K562 (cell line): Measurements from ENCODE around the gene MICAL2. TPM values are rescaled to one million over a fixed set of nuclear protein-coding genes. Genes with fewer than 3 reads are reported as not detected.
A peak's percentile ranks its signal among the peaks of the same experiment; 100 is the strongest.

Experiments used
- BRD4 ChIP-seq: fragments of 200-600 bp; sonication (generic); IDR thresholded peaks from 2 replicates; pipeline ENCODE4 v1.6.1; 2017; ENCODE audit warnings: inconsistent platforms
- CBFA2T3 ChIP-seq: fragments of 450-650 bp; IDR thresholded peaks from 2 replicates; pipeline ENCODE4 v1.6.1; 2017
- CBFB ChIP-seq: sonication (generic); formaldehyde crosslinking; IDR thresholded peaks from 2 replicates; pipeline ENCODE4 v1.4.0; 2020; ENCODE audit warnings: mild to moderate bottlenecking, missing genetic modification reagents
- EP400 ChIP-seq: fragments of 450-650 bp; IDR thresholded peaks from 2 replicates; pipeline ENCODE4 v1.6.1; 2017; ENCODE audit warnings: antibody characterized with exemption, mild to moderate bottlenecking, moderate library complexity
- FOXM1 ChIP-seq, 2 experiments: fragments of 450-650 bp in 1 of 2; sonication (generic) in 1 of 2; formaldehyde crosslinking in 1 of 2; IDR thresholded peaks; 2 replicates each; pipeline versions ENCODE4 v1.6.1 to v1.9.0; 2017 to 2022; ENCODE audit warnings: low read depth in 2 of 2, mild to moderate bottlenecking in 2 of 2, missing genetic modification reagents in 1 of 2, moderate library complexity in 1 of 2
- GATA2 ChIP-seq: sonication (generic); formaldehyde crosslinking; IDR thresholded peaks from 2 replicates; pipeline ENCODE4 v1.4.0; 2020; ENCODE audit warnings: mild to moderate bottlenecking, missing genetic modification reagents
- HEY1 ChIP-seq: fragments of 250-450 bp; sonication (Bioruptor Pico); IDR thresholded peaks from 2 replicates; pipeline ENCODE4 v1.5.0; 2020; ENCODE audit warnings: mild to moderate bottlenecking, moderate library complexity, borderline replicate concordance
- HOXB6 ChIP-seq: fragments of 250-450 bp; sonication (Bioruptor Pico); IDR thresholded peaks from 2 replicates; pipeline ENCODE4 v1.5.1; 2022; ENCODE audit warnings: mild to moderate bottlenecking, borderline replicate concordance
- ID3 ChIP-seq, 2 experiments: fragments of 250-450 bp in 1 of 2; fragments of 450-650 bp in 1 of 2; sonication (Bioruptor Pico) in 1 of 2; IDR thresholded peaks; 2 replicates each; pipeline versions ENCODE4 v1.6.1 to v1.8.0; 2016 to 2021; ENCODE audit warnings: mild to moderate bottlenecking in 2 of 2, moderate library complexity in 2 of 2, missing compliant biosample characterization in 1 of 2, missing genetic modification characterization in 1 of 2
- KAT7 ChIP-seq: sonication (generic); formaldehyde crosslinking; IDR thresholded peaks from 2 replicates; pipeline ENCODE4 v1.8.0; 2022; ENCODE audit warnings: missing genetic modification reagents, mild to moderate bottlenecking, borderline replicate concordance
- MAFG ChIP-seq: fragments of 450-650 bp; conservative IDR thresholded peaks from 2 replicates; pipeline ENCODE4 v1.6.1; 2016; ENCODE audit warnings: missing genetic modification characterization, missing compliant biosample characterization
- POLR2H ChIP-seq: IDR thresholded peaks from 2 replicates; pipeline ENCODE4 v1.6.1; 2016; ENCODE audit warnings: missing genetic modification characterization, low read depth, mild to moderate bottlenecking, control low read depth, missing compliant biosample characterization, moderate library complexity
- STAT6 ChIP-seq: sonication (generic); formaldehyde crosslinking; IDR thresholded peaks from 2 replicates; pipeline ENCODE4 v1.8.1; 2023; ENCODE audit warnings: mild to moderate bottlenecking, missing genetic modification reagents
- TBP ChIP-seq: optimal IDR thresholded peaks from 2 replicates; pipeline ENCODE3; 2011; ENCODE audit warnings: low read depth, low read length, improper control_type of control experiment
- THAP12 ChIP-seq: fragments of 250-450 bp; sonication (Bioruptor Pico); IDR thresholded peaks from 2 replicates; pipeline ENCODE4 v1.9.0; 2021; ENCODE audit warnings: mild to moderate bottlenecking, inconsistent platforms
- ZFP36 ChIP-seq: fragments of 150-350 bp; IDR thresholded peaks from 2 replicates; pipeline ENCODE4 v1.6.1; 2018; ENCODE audit warnings: low read length, low read depth; ENCODE audit not compliant: partially characterized antibody
- ZNF316 ChIP-seq: fragments of 450-650 bp; IDR thresholded peaks from 2 replicates; pipeline ENCODE4 v1.6.1; 2016
- ZNF592 ChIP-seq: fragments of 450-650 bp; IDR thresholded peaks from 2 replicates; pipeline ENCODE4 v1.6.1; 2017; ENCODE audit warnings: antibody characterized with exemption, mild to moderate bottlenecking
- polyA plus RNA-seq, 8 experiments: library from polyadenylated mRNA; depleted of rRNA in 4 of 8; stranded (reverse) in 5 of 8; unstranded in 3 of 8; fragments of >200 nt; fragmentation: Nextera tagmentation in 2 of 8; fragmentation: Illumina TruSeq in 1 of 8; extraction: Ambion mirVana in 2 of 8; extraction: Trizol in 1 of 8; gene quantifications; 2 replicates each; pipeline versions ENCODE4 v1.2.1 to v1.2.3, GENCODE V29; 2011 to 2014; ENCODE audit warnings: inconsistent platforms in 1 of 8, missing spikeins in 1 of 8
- total RNA-seq, 7 experiments: library from RNA; depleted of rRNA in 6 of 7; stranded (reverse); fragments of >200 nt in 6 of 7; fragmentation: Illumina TruSeq in 2 of 7; extraction: Trizol in 2 of 7; gene quantifications; 2 replicates each; pipeline versions ENCODE4 v1.2.1 to v1.2.3, GENCODE V29; 2011 to 2021; ENCODE audit warnings: low replicate concordance in 1 of 7

The MICAL2 gene
- total and polyA plus RNA-seq, 9 of the 15 experiments (the other 6 are each of a cell fraction or from before 2014, with no cell fraction given) = 4.7 to 64.2 (median 33.6) TPM

- TF ChIP-seq ZFP36 (peak; percentile 28), ID3 (CRISPR knock-in tag; IDR thresholded peaks at IDR 0.05) (no peak), ID3 (tag; IDR thresholded peaks at IDR 0.05) (peak; percentile 93), GATA2 (CRISPR knock-in tag) (0 out of 2 replicates have a peak, but pooled peaks have one; percentile 32), CBFB (CRISPR knock-in tag) (0 out of 2 replicates have a peak, but pooled peaks have one; percentile 49), KAT7 (CRISPR knock-in tag) (no peak), ZNF592 (peak; percentile 84), THAP12 (CRISPR knock-in tag) (0 out of 2 replicates have a peak, but pooled peaks have one; percentile 40), EP400 (peak; percentile 31; the same call in 1 of the 2 replicates), MAFG (peak; percentile 68), ZNF316 (peak; percentile 94), TBP (peak; percentile 34), HOXB6 (no peak), BRD4 (no peak), POLR2H (tag) (no peak), CBFA2T3 (peak; percentile 89), FOXM1 (IDR thresholded peaks at IDR 0.05; ENCODE audit: low read depth) (no peak), FOXM1 (CRISPR knock-in tag; IDR thresholded peaks at IDR 0.05; ENCODE audit: low read depth) (no peak), STAT6 (CRISPR knock-in tag) (no peak), HEY1 (no peak)
These were observed 152.8 kb downstream of the MICAL2 start (continued) for GRCh38 chr11:12263141-12263693.
